Measurements from ENCODE around the gene IGFBP4. TPM values are rescaled to one million over a fixed set of nuclear protein-coding genes. Genes with fewer than 3 reads are reported as not detected.

IGFBP4 gene
- polyA plus RNA-seq, 1 of the 3 experiments (the other 2 are of a cell fraction): 128 TPM

DNA sequence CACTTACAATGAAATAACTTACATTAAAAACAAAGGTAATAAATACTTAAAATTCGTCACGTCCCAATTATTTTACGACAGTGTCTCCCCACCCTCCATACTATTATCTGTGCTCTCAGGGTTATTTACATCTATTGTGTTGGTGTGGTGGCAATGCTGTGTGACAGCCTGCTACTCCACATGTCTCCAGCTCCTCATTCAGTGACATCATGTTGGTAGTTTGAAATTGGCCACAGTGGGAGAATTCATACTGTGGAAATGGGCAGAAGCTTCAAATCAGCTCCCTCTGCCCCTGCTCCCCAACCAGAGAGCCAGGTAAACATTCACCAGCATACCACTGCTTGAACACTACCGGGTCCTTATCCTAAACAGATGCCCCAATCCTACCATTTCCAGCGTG is 51.9 kb downstream of the IGFBP4 start:
- no peak overlapping the region for H2AFZ ChIP-seq (ENCODE audit: low read depth)
- peaks cover 13 to 30% of the 10 kb centered on the region in 2 experiments; a peak in 3 of 4 replicates for H3K4me1 ChIP-seq (ENCODE audit: control insufficient read depth in 1 of 2, insufficient read depth in 2 of 2, low read depth in 1 of 2, low read length in 1 of 2)
- no peaks in the 10 kb centered on the region for H3K9me3 ChIP-seq
- H3K36me3 ChIP-seq (replicated peaks in 1 of 2; ENCODE audit: control insufficient read depth in 1 of 2, insufficient read depth in 2 of 2, low read length in 1 of 2): no peaks in the 10 kb centered on the region
- H3F3A ChIP-seq (replicated peaks; ENCODE audit: insufficient read depth): peaks cover 6% of the 10 kb centered on the region
- H4K20me1 ChIP-seq (ENCODE audit: insufficient read depth): no peaks in the 10 kb centered on the region
- no peaks in the 10 kb centered on the region for H3K79me2 ChIP-seq (ENCODE audit: insufficient read depth)
- no peaks in the 10 kb centered on the region for H3K9me2 ChIP-seq
- ChIA-PET POLR2A (no interaction called here), CTCF (interaction anchor here (0.6 to 2.4 kb wide), 9 partner anchors 19 to 1153 kb away, joined by 3 to 16 read pairs (median 3); no protein-coding TSS in a partner anchor)
- H3K4me3 ChIP-seq (ENCODE audit: low read depth in 2 of 2, low read length in 1 of 2): no peak overlapping the region
- DNase-seq: no peak
- H3K27ac ChIP-seq (ENCODE audit: low read depth in 2 of 2, low read length in 1 of 2): no peak overlapping the region
- H3K9ac ChIP-seq: no peak overlapping the region
- H3K27me3 ChIP-seq (ENCODE audit: insufficient read depth): no peaks in the 10 kb centered on the region
- TF ChIP-seq SIN3A (IDR thresholded peaks at IDR 0.05; ENCODE audit: borderline replicate concordance, low read depth, low read length) (no peak), SMC3 (IDR thresholded peaks at IDR 0.05; ENCODE audit: low read depth, low read length) (no peak), TCF12 (IDR thresholded peaks at IDR 0.05) (no peak), RCOR1 (IDR thresholded peaks at IDR 0.05; ENCODE audit: low read length) (no peak), MEF2A (IDR thresholded peaks at IDR 0.05; ENCODE audit: borderline replicate concordance, low read depth) (no peak)
- TF ChIP-seq, protein P1, sequence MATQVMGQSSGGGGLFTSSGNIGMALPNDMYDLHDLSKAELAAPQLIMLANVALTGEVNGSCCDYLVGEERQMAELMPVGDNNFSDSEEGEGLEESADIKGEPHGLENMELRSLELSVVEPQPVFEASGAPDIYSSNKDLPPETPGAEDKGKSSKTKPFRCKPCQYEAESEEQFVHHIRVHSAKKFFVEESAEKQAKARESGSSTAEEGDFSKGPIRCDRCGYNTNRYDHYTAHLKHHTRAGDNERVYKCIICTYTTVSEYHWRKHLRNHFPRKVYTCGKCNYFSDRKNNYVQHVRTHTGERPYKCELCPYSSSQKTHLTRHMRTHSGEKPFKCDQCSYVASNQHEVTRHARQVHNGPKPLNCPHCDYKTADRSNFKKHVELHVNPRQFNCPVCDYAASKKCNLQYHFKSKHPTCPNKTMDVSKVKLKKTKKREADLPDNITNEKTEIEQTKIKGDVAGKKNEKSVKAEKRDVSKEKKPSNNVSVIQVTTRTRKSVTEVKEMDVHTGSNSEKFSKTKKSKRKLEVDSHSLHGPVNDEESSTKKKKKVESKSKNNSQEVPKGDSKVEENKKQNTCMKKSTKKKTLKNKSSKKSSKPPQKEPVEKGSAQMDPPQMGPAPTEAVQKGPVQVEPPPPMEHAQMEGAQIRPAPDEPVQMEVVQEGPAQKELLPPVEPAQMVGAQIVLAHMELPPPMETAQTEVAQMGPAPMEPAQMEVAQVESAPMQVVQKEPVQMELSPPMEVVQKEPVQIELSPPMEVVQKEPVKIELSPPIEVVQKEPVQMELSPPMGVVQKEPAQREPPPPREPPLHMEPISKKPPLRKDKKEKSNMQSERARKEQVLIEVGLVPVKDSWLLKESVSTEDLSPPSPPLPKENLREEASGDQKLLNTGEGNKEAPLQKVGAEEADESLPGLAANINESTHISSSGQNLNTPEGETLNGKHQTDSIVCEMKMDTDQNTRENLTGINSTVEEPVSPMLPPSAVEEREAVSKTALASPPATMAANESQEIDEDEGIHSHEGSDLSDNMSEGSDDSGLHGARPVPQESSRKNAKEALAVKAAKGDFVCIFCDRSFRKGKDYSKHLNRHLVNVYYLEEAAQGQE (IDR thresholded peaks at IDR 0.05; ENCODE audit: low read depth, low read length): no peak
- TF ChIP-seq, protein P2, sequence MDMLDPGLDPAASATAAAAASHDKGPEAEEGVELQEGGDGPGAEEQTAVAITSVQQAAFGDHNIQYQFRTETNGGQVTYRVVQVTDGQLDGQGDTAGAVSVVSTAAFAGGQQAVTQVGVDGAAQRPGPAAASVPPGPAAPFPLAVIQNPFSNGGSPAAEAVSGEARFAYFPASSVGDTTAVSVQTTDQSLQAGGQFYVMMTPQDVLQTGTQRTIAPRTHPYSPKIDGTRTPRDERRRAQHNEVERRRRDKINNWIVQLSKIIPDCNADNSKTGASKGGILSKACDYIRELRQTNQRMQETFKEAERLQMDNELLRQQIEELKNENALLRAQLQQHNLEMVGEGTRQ (IDR thresholded peaks at IDR 0.05; ENCODE audit: borderline replicate concordance, low read depth, low read length): no peak
- 71% methylated on average over 5 of the region's 5 CpGs for WGBS (ENCODE audit: low lambda C conversion rate)
- H3K4me2 ChIP-seq: no peak overlapping the region

- Histone ChIP-seq H3K4me1 (ENCODE audit: control insufficient read depth in 1 of 2, insufficient read depth in 2 of 2, low read depth in 1 of 2, low read length in 1 of 2) (peaks cover 5 to 22% of the 10 kb centered on the region in 2 experiments; a peak in 1 of 4 replicates), H3F3A (replicated peaks; ENCODE audit: insufficient read depth) (peaks cover 6% of the 10 kb centered on the region), H4K20me1 (ENCODE audit: insufficient read depth) (no peaks in the 10 kb centered on the region), H3K4me3 (ENCODE audit: low read depth in 2 of 2, low read length in 1 of 2) (no peak overlapping the region), H2AFZ (ENCODE audit: low read depth) (no peak overlapping the region), H3K79me2 (ENCODE audit: insufficient read depth) (no peaks in the 10 kb centered on the region), H3K9me2 (no peaks in the 10 kb centered on the region), H3K9me3 (no peaks in the 10 kb centered on the region), H3K36me3 (replicated peaks in 1 of 2; ENCODE audit: control insufficient read depth in 1 of 2, insufficient read depth in 2 of 2, low read length in 1 of 2) (no peaks in the 10 kb centered on the region), H3K27me3 (ENCODE audit: insufficient read depth) (no peaks in the 10 kb centered on the region), H3K4me2 (no peak overlapping the region), H3K27ac (ENCODE audit: low read depth in 2 of 2, low read length in 1 of 2) (no peak overlapping the region), H3K9ac (no peak overlapping the region)
- ChIA-PET CTCF (interaction anchor here (0.9 to 3.5 kb wide), 7 partner anchors 12 to 134 kb away, joined by 3 to 19 read pairs (median 5); no protein-coding TSS in a partner anchor), POLR2A (no interaction called here)
- no peak for DNase-seq
- no peak for TF ChIP-seq NRF1 (IDR thresholded peaks at IDR 0.05; ENCODE audit: low read depth, low read length)
- no peak for TF ChIP-seq FOXJ3 (CRISPR knock-in tag; IDR thresholded peaks at IDR 0.05)
- TF ChIP-seq, protein P3, sequence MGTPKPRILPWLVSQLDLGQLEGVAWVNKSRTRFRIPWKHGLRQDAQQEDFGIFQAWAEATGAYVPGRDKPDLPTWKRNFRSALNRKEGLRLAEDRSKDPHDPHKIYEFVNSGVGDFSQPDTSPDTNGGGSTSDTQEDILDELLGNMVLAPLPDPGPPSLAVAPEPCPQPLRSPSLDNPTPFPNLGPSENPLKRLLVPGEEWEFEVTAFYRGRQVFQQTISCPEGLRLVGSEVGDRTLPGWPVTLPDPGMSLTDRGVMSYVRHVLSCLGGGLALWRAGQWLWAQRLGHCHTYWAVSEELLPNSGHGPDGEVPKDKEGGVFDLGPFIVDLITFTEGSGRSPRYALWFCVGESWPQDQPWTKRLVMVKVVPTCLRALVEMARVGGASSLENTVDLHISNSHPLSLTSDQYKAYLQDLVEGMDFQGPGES (IDR thresholded peaks at IDR 0.05; ENCODE audit: low read depth, low read length): no peak
- no peak for TF ChIP-seq TCF12 (IDR thresholded peaks at IDR 0.05)
- 100% methylated on average over 2 of the region's 6 CpGs for WGBS (ENCODE audit: low lambda C conversion rate)
Measured at GRCh38 chr17:40496170-40496569, 52.9 kb downstream of the IGFBP4 start.
